Measurements from ENCODE around the gene RANGAP1. TPM values are rescaled to one million over a fixed set of nuclear protein-coding genes. Genes with fewer than 3 reads are reported as not detected.

The RANGAP1 gene
- total and polyA plus RNA-seq, 2 of the 8 experiments (the other 6 are each of a cell fraction or from before 2014, with no cell fraction given): 121 to 171 TPM

DNA sequence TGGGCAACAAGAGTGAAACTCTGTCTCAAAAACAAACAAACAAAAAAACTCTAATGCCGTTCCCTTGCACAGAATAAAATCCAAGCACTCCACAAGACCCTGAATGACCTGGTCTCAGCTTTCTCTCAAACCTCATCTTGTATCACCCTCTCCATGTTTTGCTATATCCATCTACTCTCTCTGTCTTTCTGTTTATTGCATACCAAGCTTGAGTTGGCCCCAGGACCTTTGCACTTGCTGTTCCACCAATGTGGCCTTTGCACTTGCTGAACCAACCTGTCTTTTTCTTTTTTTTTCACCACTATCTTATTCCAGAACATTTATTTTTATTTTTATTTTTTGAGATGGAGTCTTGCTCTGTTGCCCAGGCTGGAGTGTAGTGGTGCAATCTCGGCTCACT is 82.9 kb downstream of the RANGAP1 start (continued):
- TF ChIP-seq MAX (IDR thresholded peaks at IDR 0.05): no peak
- no peak for TF ChIP-seq TAF7 (optimal IDR thresholded peaks at IDR 0.05; ENCODE audit: borderline replicate concordance, low read depth, low read length)
- no peak for TF ChIP-seq EZH2 (IDR thresholded peaks at IDR 0.05; ENCODE audit: low read depth, low read length, severe bottlenecking)
- TF ChIP-seq ZNF274 (IDR thresholded peaks at IDR 0.05; ENCODE audit: borderline replicate concordance, extremely low read depth, low read length): no peak
